Skin of body (tissue), 3 donors: ENCODE data around the gene DKC1. TPM values are rescaled to one million over a fixed set of nuclear protein-coding genes. Genes with fewer than 3 reads are reported as not detected.
"Not testable (repeated sequence)": the region's sequence is repeated elsewhere in the genome, so short reads cannot be mapped to it uniquely, and the experiment has no call there.

Source experiments
- DNase-seq: peaks from one replicate; lab custom pipeline; 2025; lab: John Stamatoyannopoulos, UW
- small RNA-seq: library from RNA; depleted of rRNA; stranded (forward); fragments of <200 nt; gene quantifications from one replicate; pipeline ENCODE3, GENCODE V24; 2014; ENCODE audit warnings: low replicate concordance
- total RNA-seq: library from RNA; depleted of rRNA; stranded (reverse); fragments of >200 nt; gene quantifications from one replicate; pipeline ENCODE4 v1.2.3, GENCODE V29; 2014

Gene DKC1
- total RNA-seq, 1 donor from 2014 or later, result 27.2 TPM

DNA sequence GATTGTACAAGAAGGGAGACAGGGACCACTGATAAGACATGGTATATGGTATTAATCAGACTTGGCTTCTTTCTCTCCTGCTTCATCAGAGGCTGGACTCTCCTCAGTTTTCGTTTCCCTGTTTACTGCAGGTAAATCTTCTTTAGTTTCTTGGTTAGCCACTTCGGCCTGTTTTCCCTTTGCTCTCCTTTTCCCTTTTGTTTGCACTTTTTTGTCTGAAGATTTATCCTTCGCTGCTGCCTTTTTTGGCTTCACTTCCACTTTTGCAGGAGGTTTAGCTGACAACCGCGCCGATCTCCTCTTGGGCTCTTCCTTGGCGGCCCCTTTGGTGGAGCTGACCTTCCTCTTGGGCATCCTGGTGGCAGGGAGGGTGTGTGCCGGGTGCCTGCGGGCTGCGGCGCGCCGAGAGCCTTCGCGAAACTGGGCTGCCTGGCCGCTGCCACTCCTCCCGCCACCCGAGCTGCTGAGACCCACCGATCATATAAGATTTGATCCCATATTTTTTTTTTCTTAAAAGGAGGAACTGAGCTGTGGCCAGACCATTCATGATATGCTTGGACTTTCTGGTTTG lies 54.5 kb downstream of the DKC1 start:
- DNase-seq, result not testable (repeated sequence)

DNA sequence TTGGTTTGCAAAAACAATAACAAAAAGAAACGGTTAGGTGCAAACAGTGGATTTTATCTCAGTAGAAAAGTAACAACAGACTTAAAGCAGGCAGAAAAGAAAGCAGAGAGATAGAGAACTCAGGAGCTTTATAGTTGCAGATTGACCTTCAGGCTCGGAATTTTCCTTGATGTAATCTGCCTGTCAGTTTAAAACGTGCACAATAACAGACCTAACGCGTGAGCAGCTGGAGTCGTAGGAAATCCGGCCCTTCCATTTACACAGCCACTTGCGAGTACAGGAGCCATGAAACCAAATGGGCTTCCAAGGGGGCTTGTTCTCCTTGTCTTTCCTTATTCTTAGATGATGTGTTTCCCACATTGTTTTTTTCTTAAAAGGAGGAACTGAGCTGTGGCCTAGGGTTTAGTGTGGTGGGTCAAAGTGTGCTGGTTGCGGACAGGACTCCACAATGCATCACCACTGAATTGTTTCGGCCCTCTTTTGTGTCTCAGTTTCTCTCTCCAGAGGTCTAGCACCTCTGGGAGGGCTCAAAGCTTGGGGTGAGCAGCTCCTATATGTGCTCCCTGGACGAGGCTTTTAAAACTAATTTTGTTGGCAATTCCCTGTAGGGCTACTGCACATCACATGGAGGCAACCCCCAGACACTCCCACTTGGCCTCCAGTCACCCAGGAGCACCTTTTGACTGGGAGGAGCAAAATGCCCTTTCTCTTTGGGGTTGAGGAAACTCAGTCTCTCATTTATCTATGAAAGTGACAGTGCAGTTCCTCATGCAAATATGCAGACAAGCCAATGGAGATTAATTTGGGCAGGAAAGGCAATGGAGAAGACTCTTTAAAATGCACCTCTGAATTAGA lies 56.5 kb downstream of the DKC1 start:
- DNase-seq, result no peak

DNA sequence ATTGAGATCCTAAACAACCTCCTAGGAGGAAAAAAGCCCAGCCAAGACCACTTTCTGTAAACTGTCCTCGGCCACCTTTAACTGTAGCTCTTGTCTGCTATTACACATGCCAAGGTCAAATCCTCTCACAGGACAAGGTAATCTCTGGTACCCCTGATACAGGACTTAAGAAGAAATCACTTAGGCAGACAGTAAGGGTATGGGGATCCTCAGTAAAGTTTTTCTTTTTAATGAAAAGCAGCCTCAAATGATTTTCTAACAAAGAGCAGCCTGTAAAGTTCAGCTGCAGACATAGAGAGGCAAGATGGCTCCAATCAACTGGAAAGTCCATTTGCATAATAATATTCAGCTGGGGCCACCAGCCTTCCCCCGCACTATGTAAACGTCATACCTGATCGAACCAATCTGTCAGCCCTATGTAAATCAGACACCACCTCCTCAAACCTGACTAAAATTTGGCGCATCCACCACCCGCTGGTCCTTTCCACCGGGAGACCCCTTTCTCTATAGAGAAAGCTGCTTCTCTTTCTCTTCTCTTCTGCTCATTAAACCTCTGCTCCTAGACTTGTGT lies 57.2 kb downstream of the DKC1 start:
- no peak for DNase-seq

DNA sequence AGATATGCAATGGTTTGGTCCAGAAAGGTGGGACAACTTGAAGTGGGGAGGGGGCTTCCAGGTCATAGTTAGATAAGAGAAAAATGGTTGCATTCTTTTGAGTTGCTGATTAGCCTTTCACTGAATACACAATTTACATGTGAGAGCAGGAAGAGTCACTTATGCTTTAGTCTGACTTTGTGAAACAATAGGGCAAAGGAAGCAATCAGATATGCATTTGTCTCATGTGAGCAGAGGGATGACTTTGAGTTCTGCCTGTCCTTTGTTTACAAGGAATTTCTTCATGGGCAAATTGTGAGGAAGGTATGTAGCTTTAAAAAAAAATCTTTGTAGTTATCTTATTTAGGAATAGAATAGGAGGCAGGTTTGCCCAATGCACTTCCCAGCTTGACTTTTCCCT lies 58.9 kb downstream of the DKC1 start:
- DNase-seq, result no peak

DNA sequence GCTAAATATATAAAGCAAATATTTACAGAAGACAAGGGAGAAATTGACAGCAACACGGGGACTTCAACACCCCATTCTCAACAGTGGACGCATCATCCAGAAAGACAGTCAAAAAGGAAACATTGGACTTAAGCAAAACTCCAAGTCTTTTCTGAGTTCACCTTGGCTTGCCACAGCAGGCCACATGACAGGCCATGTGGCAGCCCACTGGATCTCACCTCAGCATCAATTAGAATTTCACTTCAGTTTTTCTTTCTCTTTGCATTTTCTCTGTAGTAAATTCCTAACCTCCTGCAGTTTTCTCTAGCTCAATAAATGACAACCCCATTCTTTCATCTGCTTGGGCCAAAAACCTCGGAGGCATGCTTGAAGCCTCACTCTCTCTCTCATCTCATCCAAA lies 59.4 kb downstream of the DKC1 start:
- DNase-seq, result no peak

DNA sequence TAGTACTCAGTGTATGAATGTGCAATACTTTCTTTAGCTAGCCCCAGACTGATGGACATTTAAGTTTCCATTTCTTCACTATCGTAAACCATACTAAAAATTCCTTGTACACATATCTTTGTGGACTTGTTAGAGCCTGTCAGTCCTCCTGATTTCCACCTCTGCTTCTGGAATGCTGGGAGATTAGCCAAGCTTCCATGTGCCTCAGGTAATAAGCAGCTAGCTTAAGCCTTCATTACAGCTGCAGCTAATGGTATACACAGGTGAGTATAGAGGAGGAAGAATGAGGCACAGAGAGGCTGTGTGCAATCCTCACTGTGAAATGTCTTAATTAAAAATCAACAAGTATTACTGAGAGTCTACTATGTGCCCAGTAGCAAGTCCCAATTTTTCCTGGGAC lies 62.0 kb downstream of the DKC1 start:
- DNase-seq, result no peak

DNA sequence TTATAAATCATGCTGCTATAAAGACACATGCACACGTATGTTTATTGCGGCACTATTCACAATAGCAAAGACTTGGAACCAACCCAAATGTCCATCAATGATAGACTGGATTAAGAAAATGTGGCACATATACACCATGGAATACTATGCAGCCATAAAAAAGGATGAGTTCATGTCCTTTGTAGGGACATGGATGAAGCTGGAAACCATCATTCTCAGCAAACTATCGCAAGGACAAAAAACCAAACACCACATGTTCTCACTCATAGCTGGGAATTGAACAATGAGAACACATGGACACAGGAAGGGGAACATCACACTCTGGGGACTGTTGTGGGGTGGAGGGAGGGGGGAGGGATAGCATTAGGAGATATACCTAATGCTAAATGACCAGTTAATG lies 62.9 kb downstream of the DKC1 start:
- not testable (repeated sequence) for DNase-seq

Small RNA genes lying within 50 kb of the gene (small RNA-seq; reads per million reads assigned to genes)
- gene SNORA36A, result not detected

Other genes with a start within 250 kb of the DKC1 start
- gene FAM3A, start 246.6 kb upstream of the DKC1 start, total RNA-seq, result 13.7 TPM
- 19.5 TPM for gene G6PD, start 216.0 kb upstream of the DKC1 start, total RNA-seq
- gene IKBKG, start 215.2 kb upstream of the DKC1 start, total RNA-seq, result 5.4 TPM
- not detected for gene CTAG1A, start 177.7 kb upstream of the DKC1 start, total RNA-seq
- gene CTAG1B, start 143.6 kb upstream of the DKC1 start, total RNA-seq, result not detected
- gene CTAG2, start 109.3 kb upstream of the DKC1 start, total RNA-seq, result not detected
- 4.5 TPM for gene GAB3, start 11.8 kb upstream of the DKC1 start, total RNA-seq
- 34.6 TPM for gene MPP1, start 42.6 kb downstream of the DKC1 start, total RNA-seq
- gene SMIM9, start 71.8 kb downstream of the DKC1 start, total RNA-seq, result not detected
- gene F8A1, start 123.5 kb downstream of the DKC1 start, total RNA-seq, result 1.4 TPM